SK-N-SH treated with all-trans-retinoic acid at 6 μM for 48 hours (cell line): ENCODE data around the gene COMMD3.

ENCODE experiments used
- ATAC-seq: fragments of 200-7000 bp; cut with Tn5 transposase; 3 replicates; pipeline ENCODE4 v1.9.1; 2020; ENCODE audit warnings: mild to moderate bottlenecking, moderate library complexity
- ARNTL ChIP-seq: fragments of 450-650 bp; formaldehyde crosslinking; IDR thresholded peaks from 2 replicates; pipeline ENCODE4 v1.5.0; 2020; ENCODE audit warnings: low read depth, mild to moderate bottlenecking, moderate library complexity, borderline replicate concordance
- BACH2 ChIP-seq: fragments of 250-450 bp; sonication (Bioruptor Pico); IDR thresholded peaks from 2 replicates; pipeline ENCODE4 v1.9.0; 2021; ENCODE audit warnings: mild to moderate bottlenecking, borderline replicate concordance
- CSDC2 ChIP-seq: fragments of 250-450 bp; sonication (Bioruptor Pico); IDR thresholded peaks from 2 replicates; pipeline ENCODE4 v1.5.0; 2020; ENCODE audit warnings: mild to moderate bottlenecking, moderate library complexity
- ESRRG ChIP-seq: fragments of 250-450 bp; sonication (Bioruptor Pico); IDR thresholded peaks from 2 replicates; pipeline ENCODE4 v1.6.1; 2021; ENCODE audit warnings: mild to moderate bottlenecking
- GLIS3 ChIP-seq: fragments of 250-450 bp; sonication (Bioruptor Pico); IDR thresholded peaks from 2 replicates; pipeline ENCODE4 v1.5.0; 2020; ENCODE audit warnings: mild to moderate bottlenecking, moderate library complexity
- ISL1 ChIP-seq: fragments of 250-450 bp; sonication (Bioruptor Pico); IDR thresholded peaks from 2 replicates; pipeline ENCODE4 v2.1.2; 2022; ENCODE audit warnings: mild to moderate bottlenecking, moderate library complexity
- PPARA ChIP-seq: fragments of 250-450 bp; sonication (Bioruptor Pico); IDR thresholded peaks from 2 replicates; pipeline ENCODE4 v1.5.0; 2020; ENCODE audit warnings: mild to moderate bottlenecking, borderline replicate concordance
- RARB ChIP-seq: fragments of 250-450 bp; sonication (Bioruptor Pico); IDR thresholded peaks from 2 replicates; pipeline ENCODE4 v1.8.0; 2021; ENCODE audit warnings: mild to moderate bottlenecking, moderate library complexity
- SNAI2 ChIP-seq: fragments of 250-450 bp; sonication (Bioruptor Pico); IDR thresholded peaks from 2 replicates; pipeline ENCODE4 v1.5.0; 2020; ENCODE audit warnings: mild to moderate bottlenecking, moderate library complexity
- TCF4 ChIP-seq: fragments of 250-450 bp; sonication (Bioruptor Pico); IDR thresholded peaks from 2 replicates; pipeline ENCODE4 v1.8.0; 2021; ENCODE audit warnings: mild to moderate bottlenecking, moderate library complexity, borderline replicate concordance
- TOX ChIP-seq: fragments of 250-450 bp; sonication (Bioruptor Pico); IDR thresholded peaks from 2 replicates; pipeline ENCODE4 v1.8.0; 2021; ENCODE audit warnings: mild to moderate bottlenecking, moderate library complexity, borderline replicate concordance
- ZFP3 ChIP-seq: fragments of 250-450 bp; sonication (Bioruptor Pico); IDR thresholded peaks from 2 replicates; pipeline ENCODE4 v1.5.0; 2020; ENCODE audit warnings: mild to moderate bottlenecking, moderate library complexity
- ZFP30 ChIP-seq: fragments of 450-650 bp; formaldehyde crosslinking; IDR thresholded peaks from 2 replicates; pipeline ENCODE4 v1.5.0; 2022; ENCODE audit warnings: mild to moderate bottlenecking, moderate library complexity
- ZNF565 ChIP-seq: fragments of 450-650 bp; formaldehyde crosslinking; conservative IDR thresholded peaks from 2 replicates; pipeline ENCODE4 v1.5.0; 2020; ENCODE audit warnings: low read depth, mild to moderate bottlenecking, moderate library complexity
- ZNF70 ChIP-seq: fragments of 450-650 bp; formaldehyde crosslinking; IDR thresholded peaks from 2 replicates; pipeline ENCODE4 v1.5.0; 2020; ENCODE audit warnings: mild to moderate bottlenecking, moderate library complexity
- ZNF8 ChIP-seq: fragments of 450-650 bp; formaldehyde crosslinking; IDR thresholded peaks from 2 replicates; pipeline ENCODE4 v1.5.0; 2020; ENCODE audit warnings: mild to moderate bottlenecking, moderate library complexity
- TF ChIP-seq, protein P1 (sequence below): fragments of 250-450 bp; sonication (Bioruptor Pico); IDR thresholded peaks from 2 replicates; pipeline ENCODE4 v1.5.1; 2020; ENCODE audit warnings: low read depth, mild to moderate bottlenecking, moderate library complexity
- TF ChIP-seq, protein P2 (sequence below): fragments of 250-450 bp; sonication (Bioruptor Pico); IDR thresholded peaks from 2 replicates; pipeline ENCODE4 v1.8.0; 2020; ENCODE audit warnings: mild to moderate bottlenecking, moderate library complexity, borderline replicate concordance
- TF ChIP-seq, protein P3 (sequence below): fragments of 250-450 bp; sonication (Bioruptor Pico); IDR thresholded peaks from 2 replicates; pipeline ENCODE4 v1.8.0; 2021; ENCODE audit warnings: low read depth, mild to moderate bottlenecking, moderate library complexity, borderline replicate concordance
- TF ChIP-seq, protein P4 (sequence below): fragments of 250-450 bp; sonication (Bioruptor Pico); IDR thresholded peaks from 2 replicates; pipeline ENCODE4 v1.5.0; 2020; ENCODE audit warnings: mild to moderate bottlenecking, moderate library complexity

The COMMD3 gene

DNA sequence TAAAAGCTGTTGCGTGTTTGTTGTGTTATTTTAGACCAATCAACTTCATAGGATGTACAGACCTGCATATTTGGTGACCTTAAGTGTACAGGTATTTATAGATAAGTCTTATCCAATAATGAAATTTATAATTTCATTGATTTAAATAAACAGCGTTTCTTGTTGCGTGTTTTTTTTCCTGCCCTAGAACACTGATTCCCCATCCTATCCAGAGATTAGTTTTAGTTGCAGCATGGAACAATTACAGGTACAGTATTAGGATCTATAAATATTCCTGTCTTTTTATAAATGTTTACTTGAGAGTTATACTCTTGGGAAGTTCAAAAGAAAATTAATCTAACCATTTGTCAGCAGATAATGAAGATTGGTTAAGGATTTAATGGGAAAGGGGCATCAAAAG, 2.6 kb downstream of the COMMD3 start:
- no peak for ATAC-seq
- TF ChIP-seq PPARA (CRISPR knock-in tag) (no peak), ZNF70 (CRISPR knock-in tag) (no peak), ZNF565 (CRISPR knock-in tag) (no peak), TOX (CRISPR knock-in tag) (no peak), ISL1 (CRISPR knock-in tag) (no peak), ZFP30 (CRISPR knock-in tag) (no peak), CSDC2 (no peak), GLIS3 (CRISPR knock-in tag) (no peak), BACH2 (CRISPR knock-in tag) (no peak), SNAI2 (no peak), RARB (no peak), ESRRG (no peak), ZNF8 (CRISPR knock-in tag) (no peak), ARNTL (CRISPR knock-in tag) (no peak), TCF4 (no peak)
- TF ChIP-seq, protein P1, sequence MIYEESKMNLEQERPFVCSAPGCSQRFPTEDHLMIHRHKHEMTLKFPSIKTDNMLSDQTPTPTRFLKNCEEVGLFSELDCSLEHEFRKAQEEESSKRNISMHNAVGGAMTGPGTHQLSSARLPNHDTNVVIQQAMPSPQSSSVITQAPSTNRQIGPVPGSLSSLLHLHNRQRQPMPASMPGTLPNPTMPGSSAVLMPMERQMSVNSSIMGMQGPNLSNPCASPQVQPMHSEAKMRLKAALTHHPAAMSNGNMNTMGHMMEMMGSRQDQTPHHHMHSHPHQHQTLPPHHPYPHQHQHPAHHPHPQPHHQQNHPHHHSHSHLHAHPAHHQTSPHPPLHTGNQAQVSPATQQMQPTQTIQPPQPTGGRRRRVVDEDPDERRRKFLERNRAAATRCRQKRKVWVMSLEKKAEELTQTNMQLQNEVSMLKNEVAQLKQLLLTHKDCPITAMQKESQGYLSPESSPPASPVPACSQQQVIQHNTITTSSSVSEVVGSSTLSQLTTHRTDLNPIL = no peak
- TF ChIP-seq, protein P2, sequence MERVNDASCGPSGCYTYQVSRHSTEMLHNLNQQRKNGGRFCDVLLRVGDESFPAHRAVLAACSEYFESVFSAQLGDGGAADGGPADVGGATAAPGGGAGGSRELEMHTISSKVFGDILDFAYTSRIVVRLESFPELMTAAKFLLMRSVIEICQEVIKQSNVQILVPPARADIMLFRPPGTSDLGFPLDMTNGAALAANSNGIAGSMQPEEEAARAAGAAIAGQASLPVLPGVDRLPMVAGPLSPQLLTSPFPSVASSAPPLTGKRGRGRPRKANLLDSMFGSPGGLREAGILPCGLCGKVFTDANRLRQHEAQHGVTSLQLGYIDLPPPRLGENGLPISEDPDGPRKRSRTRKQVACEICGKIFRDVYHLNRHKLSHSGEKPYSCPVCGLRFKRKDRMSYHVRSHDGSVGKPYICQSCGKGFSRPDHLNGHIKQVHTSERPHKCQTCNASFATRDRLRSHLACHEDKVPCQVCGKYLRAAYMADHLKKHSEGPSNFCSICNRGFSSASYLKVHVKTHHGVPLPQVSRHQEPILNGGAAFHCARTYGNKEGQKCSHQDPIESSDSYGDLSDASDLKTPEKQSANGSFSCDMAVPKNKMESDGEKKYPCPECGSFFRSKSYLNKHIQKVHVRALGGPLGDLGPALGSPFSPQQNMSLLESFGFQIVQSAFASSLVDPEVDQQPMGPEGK (CRISPR knock-in tag) = no peak
- TF ChIP-seq, protein P3, sequence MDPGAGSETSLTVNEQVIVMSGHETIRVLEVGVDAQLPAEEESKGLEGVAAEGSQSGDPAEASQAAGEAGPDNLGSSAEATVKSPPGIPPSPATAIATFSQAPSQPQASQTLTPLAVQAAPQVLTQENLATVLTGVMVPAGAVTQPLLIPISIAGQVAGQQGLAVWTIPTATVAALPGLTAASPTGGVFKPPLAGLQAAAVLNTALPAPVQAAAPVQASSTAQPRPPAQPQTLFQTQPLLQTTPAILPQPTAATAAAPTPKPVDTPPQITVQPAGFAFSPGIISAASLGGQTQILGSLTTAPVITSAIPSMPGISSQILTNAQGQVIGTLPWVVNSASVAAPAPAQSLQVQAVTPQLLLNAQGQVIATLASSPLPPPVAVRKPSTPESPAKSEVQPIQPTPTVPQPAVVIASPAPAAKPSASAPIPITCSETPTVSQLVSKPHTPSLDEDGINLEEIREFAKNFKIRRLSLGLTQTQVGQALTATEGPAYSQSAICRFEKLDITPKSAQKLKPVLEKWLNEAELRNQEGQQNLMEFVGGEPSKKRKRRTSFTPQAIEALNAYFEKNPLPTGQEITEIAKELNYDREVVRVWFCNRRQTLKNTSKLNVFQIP (CRISPR knock-in tag) = no peak
- TF ChIP-seq, protein P4, sequence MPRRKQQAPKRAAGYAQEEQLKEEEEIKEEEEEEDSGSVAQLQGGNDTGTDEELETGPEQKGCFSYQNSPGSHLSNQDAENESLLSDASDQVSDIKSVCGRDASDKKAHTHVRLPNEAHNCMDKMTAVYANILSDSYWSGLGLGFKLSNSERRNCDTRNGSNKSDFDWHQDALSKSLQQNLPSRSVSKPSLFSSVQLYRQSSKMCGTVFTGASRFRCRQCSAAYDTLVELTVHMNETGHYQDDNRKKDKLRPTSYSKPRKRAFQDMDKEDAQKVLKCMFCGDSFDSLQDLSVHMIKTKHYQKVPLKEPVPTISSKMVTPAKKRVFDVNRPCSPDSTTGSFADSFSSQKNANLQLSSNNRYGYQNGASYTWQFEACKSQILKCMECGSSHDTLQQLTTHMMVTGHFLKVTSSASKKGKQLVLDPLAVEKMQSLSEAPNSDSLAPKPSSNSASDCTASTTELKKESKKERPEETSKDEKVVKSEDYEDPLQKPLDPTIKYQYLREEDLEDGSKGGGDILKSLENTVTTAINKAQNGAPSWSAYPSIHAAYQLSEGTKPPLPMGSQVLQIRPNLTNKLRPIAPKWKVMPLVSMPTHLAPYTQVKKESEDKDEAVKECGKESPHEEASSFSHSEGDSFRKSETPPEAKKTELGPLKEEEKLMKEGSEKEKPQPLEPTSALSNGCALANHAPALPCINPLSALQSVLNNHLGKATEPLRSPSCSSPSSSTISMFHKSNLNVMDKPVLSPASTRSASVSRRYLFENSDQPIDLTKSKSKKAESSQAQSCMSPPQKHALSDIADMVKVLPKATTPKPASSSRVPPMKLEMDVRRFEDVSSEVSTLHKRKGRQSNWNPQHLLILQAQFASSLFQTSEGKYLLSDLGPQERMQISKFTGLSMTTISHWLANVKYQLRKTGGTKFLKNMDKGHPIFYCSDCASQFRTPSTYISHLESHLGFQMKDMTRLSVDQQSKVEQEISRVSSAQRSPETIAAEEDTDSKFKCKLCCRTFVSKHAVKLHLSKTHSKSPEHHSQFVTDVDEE (CRISPR knock-in tag) = no peak

DNA sequence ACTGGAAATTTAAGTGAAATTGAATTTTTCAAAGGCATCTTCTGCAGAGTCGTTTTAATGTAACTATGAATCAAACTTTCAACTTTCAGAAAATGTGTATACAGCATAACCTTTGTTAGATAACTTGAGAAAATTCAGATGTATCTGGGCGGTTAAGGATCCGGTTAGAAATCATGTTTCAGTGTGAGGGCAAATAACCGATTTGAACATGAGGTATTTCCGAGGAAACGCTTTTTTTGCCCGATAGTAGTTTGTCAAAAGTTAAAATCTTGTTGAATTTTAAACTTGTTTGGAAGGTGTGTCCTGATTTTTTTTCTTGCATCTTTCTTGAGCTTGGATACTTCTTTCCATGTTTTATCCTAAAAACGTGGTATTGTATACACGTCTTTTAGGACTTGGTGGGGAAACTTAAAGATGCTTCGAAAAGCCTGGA, 3.4 kb downstream of the COMMD3 start:
- no peak for ATAC-seq
- TF ChIP-seq ZNF8 (CRISPR knock-in tag) (no peak), ESRRG (no peak), RARB (no peak), TOX (CRISPR knock-in tag) (no peak), ZNF565 (CRISPR knock-in tag) (no peak), ZNF70 (CRISPR knock-in tag) (no peak), ISL1 (CRISPR knock-in tag) (no peak), ZFP3 (CRISPR knock-in tag) (no peak), TCF4 (no peak), ARNTL (CRISPR knock-in tag) (no peak), GLIS3 (CRISPR knock-in tag) (no peak), CSDC2 (no peak)
- TF ChIP-seq, protein P3 (CRISPR knock-in tag) = no peak
- TF ChIP-seq, protein P1 = no peak
